SW480 (cell line): ENCODE data around the gene CCDC70.

ENCODE experiments used
- DNase-seq: peaks from one replicate; pipeline ENCODE4 v3.0.0-alpha.2; 2016; ENCODE audit warnings: low spot score

CCDC70 gene

DNA sequence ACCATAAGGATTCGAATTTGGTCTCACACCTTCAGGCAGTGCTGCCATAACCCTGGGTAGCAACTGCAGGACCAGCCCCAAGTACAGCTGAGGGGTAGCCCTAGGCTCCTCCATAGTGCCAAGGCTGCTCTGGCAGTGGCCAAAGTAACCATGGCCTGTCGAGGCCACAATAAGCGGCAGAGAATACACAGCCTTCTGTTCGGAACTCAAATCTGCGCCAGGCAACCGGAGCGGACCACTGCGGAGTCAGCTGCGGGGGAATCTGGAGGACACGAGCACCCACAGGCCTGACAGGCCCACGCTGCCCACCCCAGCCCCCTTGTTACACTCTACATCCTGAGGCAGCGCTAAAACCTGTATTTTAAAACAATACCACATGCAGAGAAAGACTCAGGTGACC is 48.7 kb downstream of the CCDC70 start:
- DNase-seq, result no peak

DNA sequence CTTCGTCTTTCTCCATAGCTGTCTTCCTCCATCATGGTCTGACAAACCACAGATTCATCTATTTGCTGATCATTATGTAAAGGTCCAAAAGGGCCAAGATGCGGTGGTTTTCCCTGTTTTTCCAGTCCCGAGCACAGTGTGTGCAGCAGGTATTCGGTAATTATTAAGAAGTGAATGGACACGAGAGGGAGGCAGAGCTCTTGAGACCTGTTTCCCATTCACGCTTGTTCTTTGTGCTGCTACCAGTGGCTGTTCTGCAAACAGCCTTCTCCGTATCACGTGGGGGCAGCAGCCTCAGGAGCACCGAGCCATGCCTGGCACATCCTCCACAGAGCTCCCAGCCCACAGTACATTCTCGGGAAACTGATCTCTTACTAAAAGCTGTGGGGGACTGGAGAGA is 50.3 kb downstream of the CCDC70 start:
- no peak for DNase-seq

DNA sequence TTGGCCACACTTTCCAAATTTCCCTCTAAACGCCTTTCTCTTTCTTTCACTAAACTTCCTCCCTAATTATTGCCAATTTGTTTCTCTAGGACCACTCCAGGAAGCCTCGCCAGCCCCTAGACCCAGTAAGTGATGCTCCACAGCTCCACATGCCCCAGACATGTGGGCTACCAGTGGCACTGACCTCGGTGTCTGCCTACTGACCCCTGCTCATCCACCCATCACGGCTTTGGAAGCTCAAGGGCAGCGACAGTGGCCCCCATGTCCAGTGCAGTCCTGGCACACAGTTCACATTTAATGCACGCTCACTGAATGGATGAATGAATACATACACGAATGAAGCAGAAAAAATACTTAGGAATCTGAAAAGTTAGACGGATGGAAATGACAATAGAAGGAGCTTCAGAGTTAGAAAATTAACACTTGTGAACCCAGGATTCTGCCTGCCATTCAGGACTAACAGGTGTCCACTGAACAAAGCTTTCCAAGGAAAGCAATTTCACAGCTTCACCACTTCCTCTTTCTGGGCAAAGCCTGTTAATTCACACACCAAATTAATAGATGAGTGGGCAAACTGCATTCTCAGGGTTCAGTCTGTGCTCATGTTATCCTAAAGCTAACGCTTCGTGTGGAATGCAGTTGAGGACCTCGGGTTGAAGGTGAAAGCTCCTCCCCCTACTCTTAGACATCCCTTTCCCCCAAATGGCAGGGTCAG is 50.9 kb downstream of the CCDC70 start:
- DNase-seq, result no peak

DNA sequence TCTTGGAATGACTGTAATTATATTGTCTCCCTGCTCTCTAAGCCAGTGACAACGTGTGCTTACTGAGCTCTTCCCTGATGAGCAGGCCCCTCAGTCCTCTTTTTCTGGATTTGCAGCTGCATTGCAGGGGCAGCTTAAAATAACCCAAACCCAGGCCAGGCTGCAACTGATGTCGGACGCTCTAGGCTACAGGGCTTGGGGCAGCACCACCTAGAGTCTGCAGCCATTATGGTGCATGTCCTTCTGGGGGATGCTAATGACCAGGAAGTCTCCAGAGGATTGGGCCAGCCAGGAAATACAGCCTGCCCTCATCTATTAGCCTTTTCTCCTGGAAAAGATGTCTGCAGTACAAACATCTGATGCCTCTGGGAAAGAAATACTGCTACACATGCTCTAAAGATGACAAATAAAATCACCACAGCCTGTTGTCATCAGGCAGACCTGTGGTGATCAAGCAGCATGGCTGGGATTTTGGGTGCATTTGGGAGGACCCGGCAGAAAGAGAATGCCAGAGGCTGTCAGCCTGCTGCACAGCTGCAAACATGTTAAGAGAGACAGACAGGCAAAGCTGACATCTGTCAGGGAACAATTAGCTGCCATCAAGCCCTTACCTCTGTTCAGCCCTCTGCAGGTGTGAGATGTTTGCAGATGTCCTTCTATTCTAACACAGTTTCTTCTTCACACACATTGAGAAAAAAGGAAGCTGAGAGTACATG is 51.8 kb downstream of the CCDC70 start:
- DNase-seq, result no peak

DNA sequence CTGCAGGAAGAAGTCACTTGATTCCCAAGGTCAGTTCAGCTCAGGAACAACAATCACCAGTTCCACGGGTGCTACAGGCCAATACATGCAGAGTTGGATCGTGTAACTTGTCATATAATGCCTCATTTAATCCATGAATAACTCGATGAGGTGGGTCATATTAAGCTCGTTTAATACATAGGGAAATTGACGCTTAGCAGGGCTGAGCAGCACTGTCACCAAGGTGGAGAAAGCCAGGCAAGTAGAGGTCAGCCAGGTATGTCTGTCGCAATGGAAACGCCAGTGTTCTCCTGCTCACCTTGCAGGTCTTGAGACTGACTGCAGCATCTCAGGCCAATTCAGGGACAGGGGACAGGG is 52.3 kb downstream of the CCDC70 start:
- no peak for DNase-seq
